Mesenchymal stem cell (in vitro differentiated cells and primary cell): Measurements from ENCODE around the gene SMPD3. TPM values are rescaled to one million over a fixed set of nuclear protein-coding genes. Genes with fewer than 3 reads are reported as not detected.
A peak's percentile ranks its signal among the peaks of the same experiment; 100 is the strongest.

Source experiments
- DNase-seq: peaks from one replicate; pipeline ENCODE4 v3.0.0-alpha.2; 2013
- H2AFZ ChIP-seq: one replicate; pipeline ENCODE4 v1.6.1; 2013; ENCODE audit warnings: low read depth, mild to moderate bottlenecking, control low read depth, inconsistent platforms, low read length, moderate library complexity
- H2AK5ac ChIP-seq: 2 replicates; pipeline ENCODE4 v1.6.1; 2013; ENCODE audit warnings: low read length, moderate library complexity, mild to moderate bottlenecking, inconsistent platforms; ENCODE audit not compliant: severe bottlenecking
- H2BK120ac ChIP-seq: one replicate; pipeline ENCODE4 v1.6.1; 2013; ENCODE audit warnings: low read depth, mild to moderate bottlenecking, inconsistent platforms, low read length, moderate library complexity
- H2BK12ac ChIP-seq, 2 experiments: one replicate each; pipeline ENCODE4 v1.6.1; 2013; ENCODE audit warnings: inconsistent platforms in 2 of 2, low read length in 2 of 2, mild to moderate bottlenecking in 2 of 2, moderate library complexity in 2 of 2, control low read depth in 1 of 2
- H2BK15ac ChIP-seq: one replicate; pipeline ENCODE4 v1.6.1; 2013; ENCODE audit warnings: mild to moderate bottlenecking, low read depth, inconsistent platforms; ENCODE audit not compliant: poor library complexity, severe bottlenecking
- H2BK5ac ChIP-seq: 2 replicates; pipeline ENCODE4 v1.6.1; 2013; ENCODE audit warnings: low read depth, mild to moderate bottlenecking, low read length, control low read depth, inconsistent platforms; ENCODE audit not compliant: poor library complexity, severe bottlenecking
- H3K14ac ChIP-seq, 2 experiments: one replicate each; pipeline ENCODE4 v1.6.1; 2013; ENCODE audit warnings: inconsistent platforms in 2 of 2, low read length in 2 of 2, control low read depth in 1 of 2, mild to moderate bottlenecking in 1 of 2, moderate library complexity in 1 of 2
- H3K18ac ChIP-seq, 2 experiments: one replicate each; pipeline ENCODE4 v1.6.1; 2013; ENCODE audit warnings: inconsistent platforms in 2 of 2, low read length in 2 of 2, control low read depth in 1 of 2, low read depth in 1 of 2, mild to moderate bottlenecking in 1 of 2
- H3K23ac ChIP-seq, 2 experiments: one replicate each; pipeline ENCODE4 v1.6.1; 2013; ENCODE audit warnings: inconsistent platforms in 2 of 2, low read length in 2 of 2, mild to moderate bottlenecking in 2 of 2, moderate library complexity in 2 of 2, control low read depth in 1 of 2
- H3K27ac ChIP-seq: 2 replicates; pipeline ENCODE4 v1.5.1; 2013; ENCODE audit warnings: mild to moderate bottlenecking, moderate library complexity, low read length, control low read depth, inconsistent platforms; ENCODE audit not compliant: poor library complexity, severe bottlenecking
- H3K27me3 ChIP-seq, 2 experiments: 2 replicates each; pipeline versions ENCODE4 v1.6.1 to v1.7.0; 2013; ENCODE audit warnings: low read length in 2 of 2, mild to moderate bottlenecking in 2 of 2, moderate library complexity in 2 of 2, control low read depth in 1 of 2, inconsistent platforms in 1 of 2; ENCODE audit not compliant: control insufficient read depth in 1 of 2, insufficient read depth in 1 of 2
- H3K36me3 ChIP-seq, 2 experiments: 2 replicates each; pipeline versions ENCODE4 v1.6.1 to v1.7.0; 2013; ENCODE audit warnings: low read length in 2 of 2, control low read depth in 1 of 2, inconsistent platforms in 1 of 2, low read depth in 1 of 2, mild to moderate bottlenecking in 1 of 2; ENCODE audit not compliant: insufficient read depth in 2 of 2, control insufficient read depth in 1 of 2
- H3K4ac ChIP-seq, 2 experiments: one replicate each; pipeline ENCODE4 v1.6.1; 2013; ENCODE audit warnings: inconsistent platforms in 2 of 2, low read length in 2 of 2, mild to moderate bottlenecking in 2 of 2, moderate library complexity in 2 of 2, control low read depth in 1 of 2, low read depth in 1 of 2
- H3K4me1 ChIP-seq: 2 replicates; pipeline ENCODE4 v1.6.1; 2013; ENCODE audit warnings: low read depth, low read length, control low read depth; ENCODE audit not compliant: control insufficient read depth, insufficient read depth
- H3K4me2 ChIP-seq: 2 replicates; pipeline ENCODE4 v1.6.1; 2013; ENCODE audit warnings: low read length, mild to moderate bottlenecking, inconsistent platforms; ENCODE audit not compliant: poor library complexity, severe bottlenecking
- H3K4me3 ChIP-seq, 2 experiments: 2 replicates each; pipeline versions ENCODE4 v1.5.1 to v1.7.0; 2013; ENCODE audit warnings: low read length in 2 of 2, mild to moderate bottlenecking in 2 of 2, control low read depth in 1 of 2, low read depth in 1 of 2; ENCODE audit not compliant: insufficient read depth in 1 of 2
- H3K79me1 ChIP-seq: replicated peaks from 2 replicates; pipeline ENCODE4 v1.6.1; 2013; ENCODE audit warnings: mild to moderate bottlenecking, control low read depth, low read length, inconsistent platforms; ENCODE audit not compliant: poor library complexity, severe bottlenecking
- H3K9ac ChIP-seq: 2 replicates; pipeline ENCODE4 v1.7.0; 2013; ENCODE audit warnings: mild to moderate bottlenecking, low read length, moderate library complexity
- H3K9me3 ChIP-seq: 2 replicates; pipeline ENCODE4 v1.7.0; 2013; ENCODE audit warnings: mild to moderate bottlenecking, low read length; ENCODE audit not compliant: control insufficient read depth
- H4K8ac ChIP-seq: one replicate; pipeline ENCODE4 v1.6.1; 2013; ENCODE audit warnings: inconsistent platforms, mild to moderate bottlenecking, low read length, moderate library complexity
- H4K91ac ChIP-seq: one replicate; pipeline ENCODE4 v1.6.1; 2013; ENCODE audit warnings: mild to moderate bottlenecking, low read length, inconsistent platforms
- WGBS: methylation state at CpG from one replicate; pipeline ENCODE4 v1.1.7; 2013; ENCODE audit warnings: mixed read lengths; 5-methylcytosine and 5-hydroxymethylcytosine counted together
- small RNA-seq: library from polyadenylated mRNA; stranded (forward); fragments of <200 nt; extraction: miRNeasy Mini kit (QIAGEN cat#:217004); gene quantifications from one replicate; pipeline ENCODE3, GENCODE V24; 2013; ENCODE audit warnings: low read depth

The SMPD3 gene

GRCh38 chr16:68309799-68310198, 138.5 kb downstream of the SMPD3 start:
- 54% methylated on average over 6 of the region's 6 CpGs for WGBS
- no peak overlapping the region for H4K8ac ChIP-seq

More at GRCh38 chr16:68309799-68310198, 138.5 kb downstream of the SMPD3 start:
- Histone ChIP-seq H2BK120ac (no peak overlapping the region), H2AFZ (no peak overlapping the region), H3K36me3 (peaks cover 14 to 45% of the 10 kb centered on the region in 2 experiments), H2AK5ac (no peak overlapping the region), H3K27ac (no peak overlapping the region), H2BK5ac (no peak overlapping the region), H3K18ac (no peak overlapping the region), H3K4me1 (peaks cover 9% of the 10 kb centered on the region), H3K4ac (peak overlapping the region in 1 of 2 experiments; percentile 10), H3K4me3 (peak overlapping the region; percentile 92 to 100), H3K9ac (peak overlapping the region; percentile 98), H3K27me3 (no peaks in the 10 kb centered on the region), H3K23ac (no peak overlapping the region), H2BK12ac (no peak overlapping the region), H3K79me1 (peaks cover 20% of the 10 kb centered on the region), H3K14ac (no peak overlapping the region), H3K9me3 (no peaks in the 10 kb centered on the region), H3K4me2 (peak overlapping the region; percentile 75), H4K91ac (no peak overlapping the region), H2BK15ac (no peak overlapping the region)
- no peak for DNase-seq

Small RNA genes within 50 kb of the gene (small RNA-seq; reads per million reads assigned to genes)
- gene RF00019 (not detected), gene RNU4-30P (not detected)
